Germinal center (tissue), 1 donor: Measurements from ENCODE around the gene EEFSEC.

Experiments
- DNase-seq: peaks from one replicate; pipeline ENCODE4 v3.0.0; 2012; ENCODE audit warnings: mixed read lengths, low spot score

Gene EEFSEC

DNA sequence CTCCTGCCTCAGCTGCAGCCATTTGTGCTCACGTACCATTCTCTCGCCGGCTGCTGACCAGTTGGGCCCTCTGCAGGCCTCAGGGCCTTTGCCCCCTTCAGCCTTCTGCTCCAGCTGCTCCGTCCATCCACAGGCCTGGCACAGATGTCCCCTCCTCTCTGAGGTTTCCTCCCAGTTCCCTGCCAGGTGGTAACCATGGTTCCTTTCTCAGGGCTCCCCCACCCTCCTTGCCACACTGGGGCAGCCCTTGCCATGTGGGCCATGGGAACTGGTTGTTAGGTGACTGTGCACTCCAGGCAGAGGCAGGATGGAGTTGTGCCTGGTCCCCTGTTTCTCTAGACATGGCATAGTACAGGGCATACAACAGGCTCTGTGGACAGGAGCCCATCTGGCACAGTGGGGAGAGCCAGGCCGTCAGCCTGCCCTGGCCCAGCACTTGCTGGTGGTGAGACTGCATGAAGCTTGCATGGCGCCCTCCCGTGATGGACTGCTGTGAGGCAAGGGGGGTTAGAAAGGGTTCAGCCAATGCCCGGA is 164.5 kb downstream of the EEFSEC start:
- no peak for DNase-seq

DNA sequence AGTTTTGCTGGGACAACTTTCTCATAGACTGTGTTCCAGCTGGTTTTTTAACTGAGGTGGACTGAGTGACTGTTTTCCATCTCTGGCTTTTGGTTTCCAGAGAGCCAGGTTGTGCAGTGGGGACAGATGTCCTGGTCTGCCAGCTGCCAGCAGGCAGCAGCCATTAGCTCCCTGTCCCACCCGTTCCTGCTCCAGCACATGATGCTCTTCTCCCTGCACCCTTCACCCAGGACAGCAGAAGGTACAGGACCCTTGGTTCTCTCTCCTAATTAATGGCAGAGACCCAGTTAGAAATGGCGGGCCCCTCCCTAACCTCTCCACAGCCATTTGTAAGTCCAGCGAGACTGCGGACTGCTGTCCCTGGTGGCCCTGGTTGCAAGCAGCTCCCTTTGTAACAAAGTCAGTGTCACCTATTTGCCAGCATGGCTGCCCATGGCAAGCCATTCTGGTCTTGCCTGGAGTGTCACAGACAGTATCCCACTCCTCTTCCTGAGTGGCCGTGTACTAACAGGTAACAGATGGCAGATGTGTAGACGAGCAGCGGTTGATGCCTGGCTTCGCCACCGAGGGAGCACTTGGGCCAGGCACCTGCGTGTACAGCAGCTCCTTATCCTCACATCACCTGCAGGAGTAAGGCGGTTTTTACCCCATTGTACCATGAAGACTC is 165.1 kb downstream of the EEFSEC start:
- DNase-seq: no peak

DNA sequence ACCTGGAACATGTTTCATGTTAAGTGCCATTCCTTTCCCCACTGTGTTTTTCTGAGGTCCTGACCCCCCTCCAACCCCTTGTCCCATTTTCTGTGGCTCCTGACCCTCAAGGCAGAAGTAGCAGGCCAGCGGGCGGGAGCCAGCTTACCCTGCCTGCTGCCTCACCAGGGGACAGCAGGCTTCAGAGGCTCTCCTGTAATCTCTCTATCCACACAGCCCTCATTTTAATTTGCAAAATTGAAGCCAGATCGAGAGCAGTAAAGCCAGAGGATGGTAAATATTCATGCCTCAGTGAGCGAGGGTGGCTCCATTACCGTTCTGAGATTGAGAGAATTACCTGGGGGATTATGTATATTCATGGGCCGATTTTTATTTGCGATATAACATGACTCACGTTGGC is 165.8 kb downstream of the EEFSEC start:
- no peak for DNase-seq

DNA sequence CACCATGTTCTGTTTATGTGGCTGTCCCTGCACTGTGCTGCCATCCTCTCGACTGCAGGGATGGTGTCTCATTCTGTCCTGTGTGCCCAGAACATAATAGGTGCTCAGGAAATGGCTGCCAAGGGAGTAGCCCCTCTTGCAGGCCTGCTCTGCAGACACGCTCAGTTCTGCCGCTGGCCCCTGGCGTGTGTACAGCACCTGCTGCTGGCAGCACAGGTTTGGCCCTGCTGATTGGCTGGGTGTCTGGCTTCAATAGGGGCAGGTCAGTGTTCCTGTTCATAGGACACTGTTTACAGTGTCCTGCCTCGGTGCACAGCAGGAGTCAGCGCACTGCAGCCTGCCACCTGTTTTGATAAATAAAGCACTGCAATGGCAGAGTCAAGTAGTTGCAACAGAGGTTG is 166.5 kb downstream of the EEFSEC start:
- DNase-seq: no peak

DNA sequence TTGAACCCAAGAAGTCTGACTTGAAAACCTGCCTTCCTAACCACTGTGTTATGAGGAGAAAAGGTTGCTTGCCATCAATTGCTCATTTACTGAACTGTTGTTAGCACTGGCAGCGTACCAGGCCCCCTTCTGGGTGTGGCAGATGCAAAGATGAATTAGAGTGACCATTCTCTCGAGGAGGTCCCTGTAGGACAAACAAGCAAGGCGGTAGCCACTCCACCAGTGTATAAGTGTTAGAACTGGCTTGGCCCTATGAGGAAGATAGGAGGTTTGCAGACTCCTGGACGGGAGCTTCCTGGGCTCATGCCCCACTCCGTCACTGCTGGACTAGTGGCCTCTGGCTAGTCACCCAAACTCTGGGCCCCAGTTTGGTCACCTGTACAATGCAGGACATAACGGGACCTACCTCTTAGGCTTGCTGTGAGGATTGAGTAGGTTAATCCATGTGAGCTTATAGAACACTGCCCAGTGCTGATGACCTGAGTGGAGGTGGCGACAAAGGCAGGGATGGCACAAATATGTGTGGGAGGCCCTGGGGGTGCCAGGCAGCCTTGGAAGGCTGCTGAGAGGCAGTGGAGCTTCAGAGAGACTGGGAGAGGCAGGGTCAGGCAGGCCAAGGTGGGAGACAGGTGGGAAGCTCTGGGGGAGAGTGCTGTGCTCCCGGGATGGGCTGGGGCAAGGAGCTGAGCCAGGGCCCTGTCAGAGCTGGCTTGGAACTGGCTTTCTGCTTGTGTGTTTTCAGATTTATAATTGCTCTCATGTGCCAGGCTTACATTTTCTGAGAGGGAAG is 167.5 kb downstream of the EEFSEC start:
- DNase-seq: no peak

DNA sequence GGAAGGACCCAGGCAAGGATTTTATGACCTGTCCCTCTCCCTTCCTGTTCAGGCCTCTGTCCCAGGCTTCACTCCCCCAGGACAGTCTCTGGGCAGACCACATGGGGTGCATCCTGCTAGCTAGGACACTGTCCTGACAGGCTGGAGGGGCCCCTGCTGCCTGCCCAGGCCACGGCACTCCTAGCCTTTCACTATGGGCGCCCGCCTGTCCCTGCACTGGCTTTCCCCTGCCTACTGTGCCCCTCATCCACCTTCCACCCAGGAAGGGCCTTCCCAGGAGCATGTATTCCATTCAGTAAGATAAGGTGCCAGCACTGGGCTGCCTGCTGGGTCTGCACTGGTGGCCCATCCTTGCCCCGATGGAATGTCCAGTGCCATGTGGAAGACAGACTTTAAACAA is 168.1 kb downstream of the EEFSEC start:
- DNase-seq: no peak

DNA sequence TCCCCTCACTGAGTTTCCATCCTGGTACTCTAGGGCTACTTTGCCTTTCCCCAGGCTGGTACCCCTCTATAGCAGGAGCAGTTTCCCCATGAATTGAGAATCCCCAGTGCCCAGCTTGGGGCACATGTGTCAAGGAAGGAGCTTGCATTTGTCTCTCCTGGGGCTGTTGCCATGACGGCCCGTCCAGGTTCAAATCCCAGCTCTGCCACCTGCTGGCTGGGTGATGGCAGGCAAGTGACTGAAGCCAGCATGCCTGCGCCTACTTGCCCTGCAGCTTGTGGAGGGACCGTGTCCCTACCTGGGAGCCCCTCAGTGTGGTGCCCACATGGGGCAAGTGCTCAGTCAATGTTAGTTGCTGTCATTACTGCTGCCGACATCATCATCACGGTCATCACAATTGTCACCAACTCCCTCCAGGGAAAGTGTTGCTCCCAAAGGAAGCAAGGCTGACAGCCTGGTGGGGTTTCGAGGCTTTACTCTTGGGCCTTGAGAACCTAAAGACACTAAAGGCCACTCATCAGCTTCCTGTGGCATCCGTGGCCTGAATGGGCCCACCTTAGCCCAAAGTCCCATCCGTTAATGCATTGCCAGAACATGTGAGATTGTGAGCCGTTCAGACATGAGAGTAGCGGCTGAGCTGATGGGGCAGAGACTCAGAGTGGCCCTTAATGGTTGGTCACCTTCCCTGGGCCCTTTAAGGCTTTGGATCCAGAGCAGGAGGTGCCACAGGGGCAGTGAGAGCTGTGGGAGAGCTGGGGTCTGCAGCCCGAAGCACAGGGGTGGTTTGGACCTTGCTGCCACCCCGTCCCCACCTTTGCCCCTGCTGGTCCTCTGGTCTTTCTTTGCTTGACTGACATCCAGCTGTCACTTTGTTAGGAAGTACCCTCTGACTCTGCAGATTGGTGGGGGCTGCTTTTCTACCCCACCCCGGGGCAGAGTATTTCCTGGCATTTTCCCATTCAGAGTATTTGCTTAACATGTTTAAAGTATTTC is 169.0 kb downstream of the EEFSEC start:
- DNase-seq: peak; percentile 15

DNA sequence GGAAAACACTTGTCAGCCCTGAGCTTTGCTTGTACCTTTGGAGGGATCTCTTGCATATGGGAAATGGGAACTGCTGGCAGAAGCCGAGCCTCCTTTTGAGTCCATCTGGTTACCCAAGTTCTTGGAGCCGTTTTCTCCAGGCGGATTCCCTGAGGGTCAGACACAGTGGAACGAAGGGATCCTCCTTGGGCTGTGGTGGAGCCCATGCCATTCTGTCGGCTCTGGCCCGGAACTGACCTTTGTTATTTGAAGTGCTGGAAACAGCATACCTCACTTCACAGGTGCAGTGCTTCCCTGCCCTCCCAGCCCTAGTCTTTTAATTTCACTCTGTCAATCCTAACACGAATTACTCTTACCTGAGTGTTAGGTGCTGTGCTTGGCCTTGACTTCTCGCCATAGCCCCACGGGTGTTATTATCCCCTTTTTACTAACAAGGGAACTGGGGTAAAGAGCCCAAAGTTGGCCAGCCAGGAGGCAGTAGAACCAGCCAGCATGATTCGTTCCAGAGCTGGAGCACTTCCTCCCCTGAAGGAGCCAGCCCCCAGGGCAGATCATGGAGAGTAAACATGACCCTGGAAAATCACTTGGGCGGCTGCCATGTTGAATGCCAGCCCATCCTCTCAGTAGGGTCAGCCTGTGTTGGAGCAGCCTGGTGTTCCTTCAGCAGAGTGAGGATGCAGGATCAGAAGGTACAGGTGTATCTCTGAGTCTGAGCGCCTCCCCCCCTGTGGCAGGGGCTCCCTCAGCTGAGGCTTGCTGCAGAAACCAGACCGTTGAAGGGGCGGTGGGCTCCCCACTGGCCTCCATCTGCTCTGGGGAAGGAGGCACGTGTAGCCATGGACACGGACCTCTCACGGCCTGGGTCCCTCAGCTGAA is 170.2 kb downstream of the EEFSEC start:
- no peak for DNase-seq

DNA sequence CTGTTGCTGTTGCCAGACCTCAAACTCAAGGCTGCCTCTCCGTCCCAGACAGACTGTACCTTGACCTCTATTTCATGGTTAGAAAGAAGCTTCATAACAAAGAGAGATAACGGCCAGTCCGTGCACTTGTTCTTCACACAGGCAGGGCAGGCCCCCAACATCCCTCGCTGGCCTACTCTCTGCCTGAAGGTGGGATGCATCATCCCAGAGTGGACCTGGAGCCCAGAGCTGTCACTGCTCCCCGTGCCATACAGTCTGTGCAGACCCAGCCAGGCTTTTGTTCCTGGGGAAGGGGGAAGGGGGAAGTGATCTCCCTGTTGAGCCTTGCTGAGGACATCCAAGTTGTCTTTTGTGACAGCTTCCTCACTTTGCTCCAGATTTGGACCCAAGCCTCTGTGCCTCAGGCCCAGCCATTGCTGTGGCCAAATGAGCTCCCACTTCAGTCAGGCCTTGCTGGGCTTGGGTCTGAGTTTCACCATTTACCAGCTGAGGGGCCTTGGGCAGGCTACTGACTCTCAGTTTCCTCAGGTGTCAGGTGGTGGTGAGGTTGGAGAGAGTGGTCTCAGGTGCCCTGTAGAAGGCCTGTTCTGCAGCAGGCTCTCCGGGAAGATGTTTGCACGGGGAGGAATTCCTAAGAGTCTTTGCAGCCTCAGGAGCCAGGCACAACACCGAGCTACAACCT is 171.8 kb downstream of the EEFSEC start:
- DNase-seq: no peak

DNA sequence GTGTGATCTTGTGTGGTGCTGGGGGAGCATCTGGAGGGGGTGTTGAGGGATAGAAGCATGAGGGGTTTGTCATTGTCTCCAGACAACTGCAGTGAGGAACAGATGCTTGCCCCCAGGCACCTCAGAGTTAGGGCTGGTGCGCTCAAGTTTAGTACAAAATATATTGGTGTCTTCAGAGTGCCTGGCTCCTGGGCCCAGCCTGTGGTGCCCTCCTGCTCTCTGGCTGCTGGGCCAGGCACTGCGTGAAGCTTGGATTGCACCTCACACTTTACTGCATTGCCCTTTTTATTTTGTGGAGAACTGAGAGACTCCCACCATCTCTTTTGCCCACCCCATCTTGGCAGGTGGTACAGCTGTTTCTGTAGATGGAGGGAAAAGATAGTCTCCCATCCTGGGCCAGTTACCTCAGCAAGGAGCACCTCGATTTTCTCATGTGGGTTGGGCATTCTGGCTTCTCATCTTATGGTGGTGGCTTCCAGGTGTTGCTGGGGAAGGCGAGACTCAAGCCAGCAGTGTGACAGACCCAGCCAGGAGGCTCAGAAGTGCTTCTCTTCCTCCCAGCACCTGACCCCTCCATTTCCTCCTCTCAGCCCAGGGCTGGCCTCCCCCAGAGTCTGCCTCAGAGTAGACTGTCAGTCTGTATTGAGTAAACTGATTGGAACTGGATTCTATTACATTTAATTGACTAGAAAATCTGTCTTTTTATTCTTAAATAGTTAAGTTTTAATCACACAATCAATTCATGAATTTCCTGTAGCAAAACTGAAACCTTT is 173.0 kb downstream of the EEFSEC start:
- DNase-seq: no peak

DNA sequence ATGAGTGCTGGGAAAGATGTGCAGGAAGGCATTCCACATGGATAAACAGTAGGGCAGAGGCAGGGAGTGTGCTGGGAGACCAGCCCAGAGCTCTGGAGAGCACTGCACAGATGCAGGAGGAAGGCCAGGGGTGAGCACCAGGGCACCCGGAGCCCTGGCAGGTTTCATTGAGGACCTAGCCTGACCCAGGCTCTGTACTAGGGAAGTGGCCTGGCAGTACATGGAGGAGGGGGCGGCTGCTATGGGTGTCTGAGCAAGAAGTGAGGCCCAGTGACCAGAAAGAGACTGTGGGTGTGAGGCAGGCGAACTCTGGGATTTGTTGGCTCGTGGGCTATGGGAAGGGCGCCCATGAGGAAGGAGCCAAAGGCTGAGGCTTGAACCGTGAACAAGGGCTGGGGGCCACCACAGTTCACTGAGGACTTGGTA is 174.3 kb downstream of the EEFSEC start:
- no peak for DNase-seq

DNA sequence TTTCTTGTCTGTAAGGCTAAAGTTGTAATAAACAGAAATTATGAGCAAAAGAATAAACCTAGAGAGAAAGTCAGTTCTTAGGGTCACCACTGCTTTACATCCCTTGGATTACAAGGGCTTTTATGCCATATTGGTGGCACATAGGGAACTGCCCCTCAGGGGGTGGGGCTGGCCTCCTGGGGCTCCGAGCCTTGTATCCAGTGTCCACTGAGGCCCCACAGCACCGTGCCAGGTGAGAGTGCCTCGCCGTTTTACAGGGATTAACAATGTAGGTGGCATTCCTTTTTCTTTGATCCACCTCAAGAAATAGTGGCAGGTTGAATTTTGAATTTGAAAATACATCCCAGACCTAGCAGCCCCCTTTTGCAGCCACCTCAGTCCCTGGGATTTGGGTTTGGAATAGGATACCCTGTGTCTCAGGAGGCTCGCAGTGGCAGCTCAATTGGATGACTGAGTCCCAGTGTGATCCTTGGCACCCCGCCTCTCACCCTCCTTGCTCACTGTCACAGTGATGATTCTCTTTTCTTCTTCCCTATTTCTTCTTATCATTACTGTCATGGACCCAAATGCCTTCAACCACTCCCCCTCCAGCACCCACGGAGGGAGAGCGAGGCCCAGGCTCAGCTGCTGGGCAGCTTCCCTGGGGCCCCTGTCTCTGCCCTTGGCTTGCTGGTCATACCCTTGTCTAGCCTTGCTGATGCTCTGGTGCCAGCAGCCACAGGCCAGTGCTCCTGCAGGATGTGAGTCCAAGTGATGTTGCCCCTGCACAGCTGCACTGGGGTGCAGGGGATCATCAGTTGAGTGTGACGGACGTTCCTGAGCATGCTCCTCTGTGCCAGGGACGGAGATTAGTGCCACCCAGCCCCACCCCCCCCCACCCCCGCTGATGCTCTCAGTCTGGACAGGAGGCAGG is 175.5 kb downstream of the EEFSEC start:
- no peak for DNase-seq

DNA sequence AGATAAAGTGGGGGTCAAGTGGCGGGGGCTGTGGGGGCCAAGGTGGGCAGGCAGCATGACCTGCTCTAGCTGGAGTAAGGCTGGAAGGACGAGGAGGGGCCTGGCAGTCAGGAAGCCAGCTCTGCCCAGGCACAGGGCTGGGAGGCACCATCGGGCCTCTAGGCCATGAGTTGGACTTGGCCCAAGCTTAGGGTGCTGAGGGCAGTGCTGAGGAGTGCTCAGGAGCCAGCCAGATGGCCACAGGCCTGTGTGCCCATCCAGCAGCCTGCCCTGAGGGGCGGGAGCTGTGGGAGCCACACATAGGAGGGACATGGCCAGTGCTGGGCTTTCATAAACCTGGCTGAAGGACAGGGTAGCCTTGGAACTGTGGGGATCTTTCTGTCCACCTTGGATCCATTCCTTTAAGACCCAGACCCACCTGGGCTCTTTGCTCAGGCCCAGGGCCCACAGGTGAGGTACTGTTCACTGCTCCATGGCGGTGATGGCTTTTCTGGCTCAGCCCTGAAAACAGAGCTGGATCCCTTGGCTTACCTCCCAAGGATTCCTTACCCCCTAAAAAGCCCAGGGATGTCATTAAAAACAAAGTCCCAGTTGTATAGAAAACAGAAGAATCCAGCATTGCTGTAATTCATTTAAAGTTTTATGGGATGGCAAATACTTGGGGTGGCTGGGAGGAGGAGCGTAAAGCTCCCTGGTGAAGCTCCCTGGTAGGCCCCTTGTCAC is 176.4 kb downstream of the EEFSEC start:
- DNase-seq: no peak

DNA sequence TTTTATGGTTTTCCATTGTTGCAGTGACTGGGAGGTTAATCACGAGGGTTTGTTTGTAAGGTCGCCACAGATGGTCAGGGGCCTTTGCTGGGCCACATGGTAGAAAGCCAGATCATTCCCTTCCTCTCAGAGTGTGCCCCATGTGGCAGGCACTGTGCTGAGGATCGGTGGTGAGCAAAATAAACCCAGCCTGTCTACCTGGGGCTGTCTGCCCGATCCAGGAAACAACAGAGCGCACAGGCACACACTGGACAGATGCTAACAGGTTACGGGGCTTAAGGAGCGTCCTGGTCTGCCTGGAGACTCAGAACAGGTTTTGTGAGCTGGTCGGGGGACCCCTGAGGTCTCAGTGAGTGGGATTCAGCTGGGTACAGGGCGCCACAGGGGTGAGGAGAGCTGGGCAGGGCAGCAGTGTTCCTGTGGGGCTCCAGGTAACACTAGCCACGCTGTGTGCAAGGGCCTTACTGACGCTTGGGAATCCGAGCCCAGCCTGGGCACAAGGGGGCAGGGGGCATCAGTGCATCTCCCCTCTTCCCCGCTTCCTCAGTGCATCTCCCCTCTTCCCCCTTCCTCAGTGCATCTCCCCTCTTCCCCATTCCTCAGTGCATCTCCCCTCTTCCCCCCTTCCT is 177.0 kb downstream of the EEFSEC start:
- DNase-seq: no peak

DNA sequence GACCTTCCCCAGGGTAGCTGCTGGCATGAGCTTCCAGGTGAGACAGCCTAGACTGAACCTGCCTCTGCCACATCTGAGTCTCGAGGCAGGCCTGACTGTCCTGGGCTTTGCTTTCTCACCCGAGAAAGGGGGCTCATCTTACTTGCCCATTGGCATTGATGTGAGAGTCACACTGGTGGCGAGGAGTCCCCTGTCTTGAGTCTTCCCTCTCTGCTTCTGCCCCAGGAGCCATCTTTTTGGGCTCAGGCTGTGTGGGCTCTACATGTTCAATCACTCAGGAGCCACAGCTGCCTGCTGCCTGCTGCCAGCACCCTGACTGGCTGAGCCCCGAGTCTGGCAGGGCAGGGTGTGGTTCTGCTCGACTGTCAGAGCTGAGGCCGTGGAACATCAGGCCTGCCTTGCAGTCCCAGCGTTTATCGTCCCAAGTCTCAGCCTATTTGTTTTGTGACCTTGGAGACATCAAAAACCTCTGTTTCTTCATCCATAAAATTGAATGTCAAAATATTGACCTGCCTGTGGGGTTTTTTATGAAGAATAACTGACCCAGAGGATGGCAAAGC is 180.9 kb downstream of the EEFSEC start:
- DNase-seq: no peak

DNA sequence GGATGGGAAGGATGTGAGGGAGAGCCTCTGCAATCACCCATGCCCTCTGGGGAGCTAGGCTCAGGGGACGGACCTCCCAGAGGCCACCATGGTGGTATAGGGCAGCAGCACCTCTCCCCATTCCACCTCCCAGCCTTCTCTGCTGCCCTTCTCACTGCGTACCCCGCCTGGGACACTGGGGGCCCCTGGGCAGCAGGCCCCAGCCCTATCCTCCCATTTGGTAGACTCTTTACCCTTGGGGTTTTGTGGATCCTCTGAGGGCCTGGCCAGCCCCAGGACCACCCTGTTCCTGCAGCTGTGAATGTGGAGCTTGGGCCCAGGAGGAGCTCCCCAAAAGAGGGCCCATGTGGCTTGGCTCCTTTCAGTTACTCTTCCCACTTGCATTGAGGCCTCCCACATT is 181.5 kb downstream of the EEFSEC start:
- DNase-seq: no peak

DNA sequence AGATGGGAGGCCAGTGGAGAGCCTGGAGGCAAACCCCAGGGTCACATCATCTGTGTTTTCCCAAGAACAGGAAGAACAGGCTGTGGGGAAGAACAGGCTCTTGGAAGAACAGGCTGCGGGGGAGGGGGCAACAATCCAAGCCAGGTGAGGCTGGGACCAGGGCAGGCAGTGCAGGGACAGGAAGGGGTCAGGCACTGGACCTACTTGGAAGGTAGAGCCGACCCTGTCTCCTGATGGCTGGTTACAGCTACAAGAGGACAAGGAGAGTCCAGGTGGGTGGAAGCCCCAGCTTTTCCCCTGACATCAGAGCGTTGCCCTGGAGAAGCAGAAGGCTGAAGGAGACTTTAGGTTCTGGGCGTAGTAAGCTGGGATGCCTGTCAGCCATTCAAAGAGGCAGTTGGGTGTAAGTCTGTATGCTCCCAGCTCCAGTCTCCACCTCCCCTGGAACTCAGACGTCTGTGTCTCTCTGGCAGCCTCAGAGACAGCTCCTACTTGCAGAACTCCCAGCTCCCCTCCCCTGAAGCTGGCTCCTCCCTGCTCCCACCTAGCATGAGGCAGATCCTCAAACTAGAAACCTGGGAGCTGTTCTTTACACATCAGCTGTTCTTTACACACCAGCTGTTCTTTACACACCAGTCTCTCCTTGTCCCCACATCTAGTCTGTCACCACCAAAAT is 182.5 kb downstream of the EEFSEC start:
- no peak for DNase-seq
